WTC11 (cell line): ENCODE data around the gene ZDHHC17. TPM values are rescaled to one million over a fixed set of nuclear protein-coding genes. Genes with fewer than 3 reads are reported as not detected.

Source experiments
- ATAC-seq: fragments of 200-7000 bp; cut with Tn5 transposase; 2 replicates; pipeline ENCODE4 v1.10.0; 2021; ENCODE audit warnings: mild to moderate bottlenecking, moderate library complexity
- CTCF ChIA-PET: fragments of 300-600 bp; sonication (Branson Sonifier 250); formaldehyde crosslinking; loops from one replicate; lab custom pipeline; 2021; ENCODE audit warnings: antibody characterized with exemption; lab: Charles Lee
- POLR2A ChIA-PET: fragments of 350-600 bp; sonication (Branson Sonifier 250); formaldehyde crosslinking; loops from one replicate; lab custom pipeline; 2021; ENCODE audit warnings: antibody characterized with exemption; lab: Charles Lee
- DNase-seq: peaks from one replicate; pipeline ENCODE4 v3.0.0; 2021; ENCODE audit warnings: low spot score
- H3K27ac Mint-ChIP-seq: 2 replicates; pipeline ENCODE4 v1.8.0; 2021; ENCODE audit warnings: mixed read lengths
- H3K27me3 Mint-ChIP-seq: 2 replicates; pipeline ENCODE4 v1.8.0; 2021; ENCODE audit warnings: low read depth, mild to moderate bottlenecking, moderate library complexity, mixed read lengths
- H3K36me3 Mint-ChIP-seq: 2 replicates; pipeline ENCODE4 v1.8.0; 2021; ENCODE audit warnings: mixed read lengths
- H3K4me1 Mint-ChIP-seq: 2 replicates; pipeline ENCODE4 v1.8.0; 2022; ENCODE audit warnings: mixed read lengths
- H3K4me3 Mint-ChIP-seq: 2 replicates; pipeline ENCODE4 v1.8.0; 2021; ENCODE audit warnings: mild to moderate bottlenecking, moderate library complexity, mixed read lengths
- H3K9me3 Mint-ChIP-seq: 2 replicates; pipeline ENCODE4 v1.8.0; 2021; ENCODE audit warnings: mixed read lengths
- CREM ChIP-seq: sonication (generic); formaldehyde crosslinking; IDR thresholded peaks from 2 replicates; pipeline ENCODE4 v1.8.1; 2022; ENCODE audit warnings: mild to moderate bottlenecking, missing genetic modification reagents, moderate library complexity
- ESRRA ChIP-seq: sonication (generic); formaldehyde crosslinking; IDR thresholded peaks from 2 replicates; pipeline ENCODE4 v1.8.1; 2022; ENCODE audit warnings: mild to moderate bottlenecking, missing genetic modification reagents, borderline replicate concordance
- FOXJ3 ChIP-seq: sonication (generic); formaldehyde crosslinking; IDR thresholded peaks from 2 replicates; pipeline ENCODE4 v1.9.0; 2021; ENCODE audit warnings: missing genetic modification reagents, mild to moderate bottlenecking, borderline replicate concordance
- IRF2 ChIP-seq: sonication (generic); formaldehyde crosslinking; IDR thresholded peaks from 2 replicates; pipeline ENCODE4 v1.8.0; 2022; ENCODE audit warnings: low read depth, missing genetic modification reagents, borderline replicate concordance
- KAT7 ChIP-seq: sonication (generic); formaldehyde crosslinking; IDR thresholded peaks from 2 replicates; pipeline ENCODE4 v1.8.1; 2023; ENCODE audit warnings: missing genetic modification reagents, mild to moderate bottlenecking, borderline replicate concordance
- NFYB ChIP-seq: sonication (generic); formaldehyde crosslinking; conservative IDR thresholded peaks from 2 replicates; pipeline ENCODE4 v1.8.0; 2022; ENCODE audit warnings: low read depth, missing genetic modification reagents
- NR2C2 ChIP-seq: sonication (generic); formaldehyde crosslinking; IDR thresholded peaks from 2 replicates; pipeline ENCODE4 v1.8.0; 2022; ENCODE audit warnings: mild to moderate bottlenecking, missing genetic modification reagents
- OVOL2 ChIP-seq: fragments of 250-450 bp; sonication (Bioruptor Pico); IDR thresholded peaks from 2 replicates; pipeline ENCODE4 v1.9.0; 2021; ENCODE audit warnings: mild to moderate bottlenecking, borderline replicate concordance
- PRRX2 ChIP-seq: fragments of 250-450 bp; sonication (Bioruptor Pico); IDR thresholded peaks from 2 replicates; pipeline ENCODE4 v1.8.0; 2021; ENCODE audit warnings: mild to moderate bottlenecking
- ZNF219 ChIP-seq: sonication (generic); formaldehyde crosslinking; IDR thresholded peaks from 2 replicates; pipeline ENCODE4 v1.8.0; 2023; ENCODE audit warnings: missing genetic modification reagents, mild to moderate bottlenecking, borderline replicate concordance
- ZNF317 ChIP-seq: sonication (generic); formaldehyde crosslinking; IDR thresholded peaks from 2 replicates; pipeline ENCODE4 v1.8.1; 2023; ENCODE audit warnings: low read depth, mild to moderate bottlenecking, moderate library complexity, missing genetic modification reagents, borderline replicate concordance
- total RNA-seq: library from RNA; stranded (reverse); gene quantifications from 3 replicates; pipeline ENCODE4 v1.2.3, GENCODE V29; 2021
- TF ChIP-seq, protein P1 (sequence below): sonication (generic); formaldehyde crosslinking; IDR thresholded peaks from 2 replicates; pipeline ENCODE4 v1.8.0; 2023; ENCODE audit warnings: missing genetic modification reagents, mild to moderate bottlenecking, borderline replicate concordance
- TF ChIP-seq, protein P2 (sequence below): sonication (generic); formaldehyde crosslinking; conservative IDR thresholded peaks from 2 replicates; pipeline ENCODE4 v1.8.1; 2022; ENCODE audit warnings: mild to moderate bottlenecking, missing genetic modification reagents
- TF ChIP-seq, protein P3 (sequence below): sonication (generic); formaldehyde crosslinking; IDR thresholded peaks from 2 replicates; pipeline ENCODE4 v1.8.1; 2023; ENCODE audit warnings: mild to moderate bottlenecking, missing genetic modification reagents, borderline replicate concordance
- TF ChIP-seq, protein P4 (sequence below): sonication (generic); formaldehyde crosslinking; IDR thresholded peaks from 2 replicates; pipeline ENCODE4 v1.8.0; 2022; ENCODE audit warnings: missing genetic modification reagents
- TF ChIP-seq, protein P5 (sequence below): sonication (generic); formaldehyde crosslinking; IDR thresholded peaks from 2 replicates; pipeline ENCODE4 v1.8.0; 2022; ENCODE audit warnings: mild to moderate bottlenecking, missing genetic modification reagents
- TF ChIP-seq, protein P6 (sequence below): sonication (generic); formaldehyde crosslinking; IDR thresholded peaks from 2 replicates; pipeline ENCODE4 v1.8.1; 2022; ENCODE audit warnings: mild to moderate bottlenecking, moderate library complexity, missing genetic modification reagents
- TF ChIP-seq, protein P7 (sequence below): sonication (generic); formaldehyde crosslinking; IDR thresholded peaks from 2 replicates; pipeline ENCODE4 v1.8.0; 2022; ENCODE audit warnings: mild to moderate bottlenecking, missing genetic modification reagents

ZDHHC17 gene
- total RNA-seq, 1 experiment from 2014 or later, result 30.7 TPM

DNA sequence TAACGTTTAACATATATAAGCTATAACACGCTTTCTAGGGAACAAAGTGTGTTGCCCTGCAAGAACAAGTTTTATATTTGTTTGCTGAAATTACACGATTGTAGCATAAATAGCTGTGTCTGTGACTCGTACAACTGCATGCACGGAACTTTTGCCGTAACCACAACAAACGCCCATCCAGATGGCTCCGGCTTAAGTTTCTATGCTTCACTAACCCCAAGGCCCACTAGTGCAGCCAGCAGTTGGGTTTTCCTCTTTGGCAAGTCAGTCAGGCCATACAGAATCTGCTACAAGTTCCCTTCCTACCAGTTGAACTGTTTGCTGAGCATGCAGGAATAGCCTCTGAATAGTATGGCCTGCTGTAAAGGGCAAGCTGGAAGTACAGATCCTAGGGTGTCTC, 102.8 kb downstream of the ZDHHC17 start:
- H3K27me3 Mint-ChIP-seq, result no peaks in the 10 kb centered on the region
- DNase-seq, result no peak
- no peaks in the 10 kb centered on the region for H3K9me3 Mint-ChIP-seq
- H3K4me3 Mint-ChIP-seq, result no peak overlapping the region
- TF ChIP-seq ZNF219 (no peak), FOXJ3 (CRISPR knock-in tag) (no peak), NFYB (CRISPR knock-in tag) (no peak), KAT7 (CRISPR knock-in tag) (no peak), IRF2 (CRISPR knock-in tag) (no peak), CREM (CRISPR knock-in tag) (no peak), ZNF317 (no peak), OVOL2 (CRISPR knock-in tag) (no peak), ESRRA (CRISPR knock-in tag) (no peak), NR2C2 (CRISPR knock-in tag) (no peak), PRRX2 (CRISPR knock-in tag) (no peak)
- TF ChIP-seq, protein P1, sequence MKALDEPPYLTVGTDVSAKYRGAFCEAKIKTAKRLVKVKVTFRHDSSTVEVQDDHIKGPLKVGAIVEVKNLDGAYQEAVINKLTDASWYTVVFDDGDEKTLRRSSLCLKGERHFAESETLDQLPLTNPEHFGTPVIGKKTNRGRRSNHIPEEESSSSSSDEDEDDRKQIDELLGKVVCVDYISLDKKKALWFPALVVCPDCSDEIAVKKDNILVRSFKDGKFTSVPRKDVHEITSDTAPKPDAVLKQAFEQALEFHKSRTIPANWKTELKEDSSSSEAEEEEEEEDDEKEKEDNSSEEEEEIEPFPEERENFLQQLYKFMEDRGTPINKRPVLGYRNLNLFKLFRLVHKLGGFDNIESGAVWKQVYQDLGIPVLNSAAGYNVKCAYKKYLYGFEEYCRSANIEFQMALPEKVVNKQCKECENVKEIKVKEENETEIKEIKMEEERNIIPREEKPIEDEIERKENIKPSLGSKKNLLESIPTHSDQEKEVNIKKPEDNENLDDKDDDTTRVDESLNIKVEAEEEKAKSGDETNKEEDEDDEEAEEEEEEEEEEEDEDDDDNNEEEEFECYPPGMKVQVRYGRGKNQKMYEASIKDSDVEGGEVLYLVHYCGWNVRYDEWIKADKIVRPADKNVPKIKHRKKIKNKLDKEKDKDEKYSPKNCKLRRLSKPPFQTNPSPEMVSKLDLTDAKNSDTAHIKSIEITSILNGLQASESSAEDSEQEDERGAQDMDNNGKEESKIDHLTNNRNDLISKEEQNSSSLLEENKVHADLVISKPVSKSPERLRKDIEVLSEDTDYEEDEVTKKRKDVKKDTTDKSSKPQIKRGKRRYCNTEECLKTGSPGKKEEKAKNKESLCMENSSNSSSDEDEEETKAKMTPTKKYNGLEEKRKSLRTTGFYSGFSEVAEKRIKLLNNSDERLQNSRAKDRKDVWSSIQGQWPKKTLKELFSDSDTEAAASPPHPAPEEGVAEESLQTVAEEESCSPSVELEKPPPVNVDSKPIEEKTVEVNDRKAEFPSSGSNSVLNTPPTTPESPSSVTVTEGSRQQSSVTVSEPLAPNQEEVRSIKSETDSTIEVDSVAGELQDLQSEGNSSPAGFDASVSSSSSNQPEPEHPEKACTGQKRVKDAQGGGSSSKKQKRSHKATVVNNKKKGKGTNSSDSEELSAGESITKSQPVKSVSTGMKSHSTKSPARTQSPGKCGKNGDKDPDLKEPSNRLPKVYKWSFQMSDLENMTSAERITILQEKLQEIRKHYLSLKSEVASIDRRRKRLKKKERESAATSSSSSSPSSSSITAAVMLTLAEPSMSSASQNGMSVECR (CRISPR knock-in tag), result no peak
- TF ChIP-seq, protein P2, sequence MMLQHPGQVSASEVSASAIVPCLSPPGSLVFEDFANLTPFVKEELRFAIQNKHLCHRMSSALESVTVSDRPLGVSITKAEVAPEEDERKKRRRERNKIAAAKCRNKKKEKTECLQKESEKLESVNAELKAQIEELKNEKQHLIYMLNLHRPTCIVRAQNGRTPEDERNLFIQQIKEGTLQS (CRISPR knock-in tag), result no peak
- TF ChIP-seq, protein P3, sequence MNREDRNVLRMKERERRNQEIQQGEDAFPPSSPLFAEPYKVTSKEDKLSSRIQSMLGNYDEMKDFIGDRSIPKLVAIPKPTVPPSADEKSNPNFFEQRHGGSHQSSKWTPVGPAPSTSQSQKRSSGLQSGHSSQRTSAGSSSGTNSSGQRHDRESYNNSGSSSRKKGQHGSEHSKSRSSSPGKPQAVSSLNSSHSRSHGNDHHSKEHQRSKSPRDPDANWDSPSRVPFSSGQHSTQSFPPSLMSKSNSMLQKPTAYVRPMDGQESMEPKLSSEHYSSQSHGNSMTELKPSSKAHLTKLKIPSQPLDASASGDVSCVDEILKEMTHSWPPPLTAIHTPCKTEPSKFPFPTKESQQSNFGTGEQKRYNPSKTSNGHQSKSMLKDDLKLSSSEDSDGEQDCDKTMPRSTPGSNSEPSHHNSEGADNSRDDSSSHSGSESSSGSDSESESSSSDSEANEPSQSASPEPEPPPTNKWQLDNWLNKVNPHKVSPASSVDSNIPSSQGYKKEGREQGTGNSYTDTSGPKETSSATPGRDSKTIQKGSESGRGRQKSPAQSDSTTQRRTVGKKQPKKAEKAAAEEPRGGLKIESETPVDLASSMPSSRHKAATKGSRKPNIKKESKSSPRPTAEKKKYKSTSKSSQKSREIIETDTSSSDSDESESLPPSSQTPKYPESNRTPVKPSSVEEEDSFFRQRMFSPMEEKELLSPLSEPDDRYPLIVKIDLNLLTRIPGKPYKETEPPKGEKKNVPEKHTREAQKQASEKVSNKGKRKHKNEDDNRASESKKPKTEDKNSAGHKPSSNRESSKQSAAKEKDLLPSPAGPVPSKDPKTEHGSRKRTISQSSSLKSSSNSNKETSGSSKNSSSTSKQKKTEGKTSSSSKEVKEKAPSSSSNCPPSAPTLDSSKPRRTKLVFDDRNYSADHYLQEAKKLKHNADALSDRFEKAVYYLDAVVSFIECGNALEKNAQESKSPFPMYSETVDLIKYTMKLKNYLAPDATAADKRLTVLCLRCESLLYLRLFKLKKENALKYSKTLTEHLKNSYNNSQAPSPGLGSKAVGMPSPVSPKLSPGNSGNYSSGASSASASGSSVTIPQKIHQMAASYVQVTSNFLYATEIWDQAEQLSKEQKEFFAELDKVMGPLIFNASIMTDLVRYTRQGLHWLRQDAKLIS (CRISPR knock-in tag), result no peak
- TF ChIP-seq, protein P4, sequence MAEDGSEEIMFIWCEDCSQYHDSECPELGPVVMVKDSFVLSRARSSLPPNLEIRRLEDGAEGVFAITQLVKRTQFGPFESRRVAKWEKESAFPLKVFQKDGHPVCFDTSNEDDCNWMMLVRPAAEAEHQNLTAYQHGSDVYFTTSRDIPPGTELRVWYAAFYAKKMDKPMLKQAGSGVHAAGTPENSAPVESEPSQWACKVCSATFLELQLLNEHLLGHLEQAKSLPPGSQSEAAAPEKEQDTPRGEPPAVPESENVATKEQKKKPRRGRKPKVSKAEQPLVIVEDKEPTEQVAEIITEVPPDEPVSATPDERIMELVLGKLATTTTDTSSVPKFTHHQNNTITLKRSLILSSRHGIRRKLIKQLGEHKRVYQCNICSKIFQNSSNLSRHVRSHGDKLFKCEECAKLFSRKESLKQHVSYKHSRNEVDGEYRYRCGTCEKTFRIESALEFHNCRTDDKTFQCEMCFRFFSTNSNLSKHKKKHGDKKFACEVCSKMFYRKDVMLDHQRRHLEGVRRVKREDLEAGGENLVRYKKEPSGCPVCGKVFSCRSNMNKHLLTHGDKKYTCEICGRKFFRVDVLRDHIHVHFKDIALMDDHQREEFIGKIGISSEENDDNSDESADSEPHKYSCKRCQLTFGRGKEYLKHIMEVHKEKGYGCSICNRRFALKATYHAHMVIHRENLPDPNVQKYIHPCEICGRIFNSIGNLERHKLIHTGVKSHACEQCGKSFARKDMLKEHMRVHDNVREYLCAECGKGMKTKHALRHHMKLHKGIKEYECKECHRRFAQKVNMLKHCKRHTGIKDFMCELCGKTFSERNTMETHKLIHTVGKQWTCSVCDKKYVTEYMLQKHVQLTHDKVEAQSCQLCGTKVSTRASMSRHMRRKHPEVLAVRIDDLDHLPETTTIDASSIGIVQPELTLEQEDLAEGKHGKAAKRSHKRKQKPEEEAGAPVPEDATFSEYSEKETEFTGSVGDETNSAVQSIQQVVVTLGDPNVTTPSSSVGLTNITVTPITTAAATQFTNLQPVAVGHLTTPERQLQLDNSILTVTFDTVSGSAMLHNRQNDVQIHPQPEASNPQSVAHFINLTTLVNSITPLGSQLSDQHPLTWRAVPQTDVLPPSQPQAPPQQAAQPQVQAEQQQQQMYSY, result no peak
- TF ChIP-seq, protein P5, sequence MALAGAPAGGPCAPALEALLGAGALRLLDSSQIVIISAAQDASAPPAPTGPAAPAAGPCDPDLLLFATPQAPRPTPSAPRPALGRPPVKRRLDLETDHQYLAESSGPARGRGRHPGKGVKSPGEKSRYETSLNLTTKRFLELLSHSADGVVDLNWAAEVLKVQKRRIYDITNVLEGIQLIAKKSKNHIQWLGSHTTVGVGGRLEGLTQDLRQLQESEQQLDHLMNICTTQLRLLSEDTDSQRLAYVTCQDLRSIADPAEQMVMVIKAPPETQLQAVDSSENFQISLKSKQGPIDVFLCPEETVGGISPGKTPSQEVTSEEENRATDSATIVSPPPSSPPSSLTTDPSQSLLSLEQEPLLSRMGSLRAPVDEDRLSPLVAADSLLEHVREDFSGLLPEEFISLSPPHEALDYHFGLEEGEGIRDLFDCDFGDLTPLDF (CRISPR knock-in tag), result no peak
- TF ChIP-seq, protein P6, sequence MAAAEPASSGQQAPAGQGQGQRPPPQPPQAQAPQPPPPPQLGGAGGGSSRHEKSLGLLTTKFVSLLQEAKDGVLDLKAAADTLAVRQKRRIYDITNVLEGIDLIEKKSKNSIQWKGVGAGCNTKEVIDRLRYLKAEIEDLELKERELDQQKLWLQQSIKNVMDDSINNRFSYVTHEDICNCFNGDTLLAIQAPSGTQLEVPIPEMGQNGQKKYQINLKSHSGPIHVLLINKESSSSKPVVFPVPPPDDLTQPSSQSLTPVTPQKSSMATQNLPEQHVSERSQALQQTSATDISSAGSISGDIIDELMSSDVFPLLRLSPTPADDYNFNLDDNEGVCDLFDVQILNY (CRISPR knock-in tag), result no peak
- TF ChIP-seq, protein P7, sequence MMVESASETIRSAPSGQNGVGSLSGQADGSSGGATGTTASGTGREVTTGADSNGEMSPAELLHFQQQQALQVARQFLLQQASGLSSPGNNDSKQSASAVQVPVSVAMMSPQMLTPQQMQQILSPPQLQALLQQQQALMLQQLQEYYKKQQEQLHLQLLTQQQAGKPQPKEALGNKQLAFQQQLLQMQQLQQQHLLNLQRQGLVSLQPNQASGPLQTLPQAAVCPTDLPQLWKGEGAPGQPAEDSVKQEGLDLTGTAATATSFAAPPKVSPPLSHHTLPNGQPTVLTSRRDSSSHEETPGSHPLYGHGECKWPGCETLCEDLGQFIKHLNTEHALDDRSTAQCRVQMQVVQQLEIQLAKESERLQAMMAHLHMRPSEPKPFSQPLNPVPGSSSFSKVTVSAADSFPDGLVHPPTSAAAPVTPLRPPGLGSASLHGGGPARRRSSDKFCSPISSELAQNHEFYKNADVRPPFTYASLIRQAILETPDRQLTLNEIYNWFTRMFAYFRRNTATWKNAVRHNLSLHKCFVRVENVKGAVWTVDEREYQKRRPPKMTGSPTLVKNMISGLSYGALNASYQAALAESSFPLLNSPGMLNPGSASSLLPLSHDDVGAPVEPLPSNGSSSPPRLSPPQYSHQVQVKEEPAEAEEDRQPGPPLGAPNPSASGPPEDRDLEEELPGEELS (CRISPR knock-in tag), result no peak
- ChIA-PET CTCF (interaction anchor here (1.0 to 2.6 kb wide), 3 partner anchors 11 to 144 kb away, joined by 5 to 13 read pairs (median 7); no protein-coding TSS in a partner anchor), POLR2A (interaction anchor here (2.1 kb wide), 1 partner anchor 12 kb away, joined by 5 read pairs; the partner anchor contains the start of gene CSRP2)
- peaks cover 58% of the 10 kb centered on the region for H3K4me1 Mint-ChIP-seq
- H3K27ac Mint-ChIP-seq, result peak overlapping the region; percentile 60; the same call in 1 of the 2 replicates
- peaks cover 26% of the 10 kb centered on the region for H3K36me3 Mint-ChIP-seq
- ATAC-seq, result no peak
